HG03571 (cell line): ENCODE results near the gene UNC50.
A peak's percentile ranks its signal among the peaks of the same experiment; 100 is the strongest.
"Not testable (repeated sequence)": the region's sequence is repeated elsewhere in the genome, so short reads cannot be mapped to it uniquely, and the experiment has no call there.

Experiments
- ATAC-seq: cut with Tn5 transposase; IDR thresholded peaks from one replicate; pipeline ENCODE4 v1.9.1; 2021; ENCODE audit not compliant: unreplicated experiment

UNC50 gene

DNA sequence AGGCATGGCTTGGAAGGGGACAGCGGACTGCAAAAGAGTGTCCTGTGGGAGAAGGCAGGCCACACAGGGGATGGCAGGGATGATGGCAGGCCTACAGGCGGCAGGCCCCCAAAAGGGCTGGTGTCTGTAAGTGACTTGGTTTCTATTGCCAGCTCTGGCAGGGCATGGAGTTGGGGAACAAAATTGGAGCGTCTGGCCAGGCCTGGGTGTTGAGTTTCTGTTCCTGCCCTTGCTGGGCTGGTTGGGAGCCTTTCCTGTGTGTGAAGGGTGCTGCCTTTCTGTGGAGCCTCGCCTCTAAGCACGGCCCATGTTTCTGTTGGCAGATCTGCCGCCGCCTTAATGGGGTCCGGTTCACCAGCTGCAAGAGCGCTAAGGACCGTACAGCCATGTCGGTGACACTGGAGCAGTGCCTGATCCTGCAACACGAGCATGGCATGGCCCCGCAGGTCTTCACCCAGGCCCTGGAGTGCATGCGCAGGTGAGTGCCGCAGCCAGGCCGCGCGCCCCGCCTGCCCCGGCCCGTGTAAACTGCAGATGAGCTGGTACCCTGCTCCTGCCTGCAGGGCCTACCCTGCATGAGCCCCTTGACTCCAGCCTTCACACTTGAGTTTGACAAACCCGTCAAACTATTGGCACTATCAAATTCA, 31.6 kb upstream of the UNC50 start:
- no peak for ATAC-seq

DNA sequence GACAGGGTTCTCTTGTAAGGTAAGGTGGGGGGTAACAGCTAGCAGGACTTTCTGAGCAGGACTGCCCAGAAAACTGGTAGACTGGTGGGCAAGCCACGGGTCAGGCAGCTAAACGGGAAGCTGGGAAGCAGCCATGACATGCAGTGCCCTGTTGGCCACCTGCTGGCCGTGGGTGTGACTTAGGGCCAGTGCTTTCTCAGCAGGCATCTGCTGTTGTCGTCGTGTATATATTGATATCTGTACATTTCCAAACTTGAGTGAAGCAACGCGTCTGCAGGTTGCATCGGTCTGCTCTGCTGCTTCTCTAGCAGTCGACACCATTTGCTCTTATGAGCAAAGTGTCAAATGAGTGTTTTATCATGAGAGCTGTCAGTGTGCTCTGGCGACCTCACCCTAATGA, 31.1 kb upstream of the UNC50 start:
- ATAC-seq: no peak

DNA sequence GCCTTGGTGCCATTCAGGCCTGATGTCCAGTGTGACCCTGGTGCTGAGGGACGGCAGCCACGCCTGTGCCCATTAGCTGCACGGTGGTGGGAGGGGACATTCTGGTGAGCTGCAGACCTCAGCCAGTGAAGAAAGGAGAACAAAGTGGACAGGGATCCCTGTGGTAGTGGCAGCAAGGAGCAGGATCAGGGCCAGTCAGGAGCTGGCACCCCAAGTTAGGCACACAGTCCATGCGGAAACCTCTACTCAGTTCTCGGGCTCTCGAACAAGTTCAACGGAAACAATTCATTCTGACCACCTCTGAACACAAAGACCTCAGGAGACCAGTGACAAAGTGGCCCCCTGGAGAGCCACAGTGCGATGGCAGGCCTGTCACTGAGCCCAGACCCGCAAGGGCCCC, 30.2 kb upstream of the UNC50 start:
- ATAC-seq: no peak

DNA sequence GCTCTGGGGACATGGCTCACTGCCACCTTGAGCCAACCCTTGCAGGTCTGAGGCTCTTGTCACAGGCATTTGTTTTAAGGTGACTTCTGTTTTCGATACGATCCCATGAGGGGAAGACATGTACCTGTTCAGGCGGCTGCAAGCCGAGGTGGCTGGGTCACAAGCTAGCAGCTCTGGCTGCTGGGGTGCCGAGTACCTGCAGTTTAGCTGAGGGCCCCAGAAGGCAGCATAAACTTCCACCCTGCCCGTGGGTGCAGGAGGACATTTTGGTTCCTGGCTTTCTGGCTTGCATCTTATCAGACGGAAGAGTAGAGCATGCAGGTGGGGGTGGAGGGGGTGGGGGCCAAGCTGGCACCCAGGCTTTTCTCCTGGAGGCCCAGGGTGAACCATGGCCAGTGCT, 28.5 kb upstream of the UNC50 start:
- ATAC-seq: no peak

DNA sequence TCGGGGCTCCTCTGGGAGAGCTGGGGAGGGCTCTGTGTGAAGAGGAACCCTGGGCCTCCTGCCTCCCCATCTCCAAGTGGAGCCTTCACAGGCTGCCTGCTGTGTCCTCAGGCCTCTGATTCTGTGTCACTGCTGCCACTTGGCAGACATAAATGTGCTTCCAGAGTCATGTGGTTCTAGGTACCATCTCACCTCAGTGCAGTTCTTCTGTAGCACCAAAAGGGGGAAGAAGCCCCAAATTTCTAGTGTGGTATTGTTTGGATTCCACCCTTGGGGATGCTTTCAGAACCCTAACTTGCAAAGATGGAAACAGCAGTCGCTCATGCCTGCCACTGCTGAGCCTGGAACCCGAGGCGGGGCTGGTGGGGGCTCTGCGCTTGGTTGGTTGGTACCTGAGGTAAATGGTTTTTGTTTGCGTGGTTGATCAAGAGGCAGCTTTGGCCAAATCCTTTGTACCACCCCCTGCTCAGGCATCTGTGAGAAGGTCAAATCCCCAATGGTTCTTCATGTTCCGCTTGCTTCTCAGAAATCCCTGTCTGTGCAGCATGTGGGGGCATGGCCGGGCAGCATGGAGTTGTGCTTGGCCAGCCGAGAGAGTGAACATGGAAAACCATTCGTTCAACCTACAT, 27.6 kb upstream of the UNC50 start:
- no peak for ATAC-seq

DNA sequence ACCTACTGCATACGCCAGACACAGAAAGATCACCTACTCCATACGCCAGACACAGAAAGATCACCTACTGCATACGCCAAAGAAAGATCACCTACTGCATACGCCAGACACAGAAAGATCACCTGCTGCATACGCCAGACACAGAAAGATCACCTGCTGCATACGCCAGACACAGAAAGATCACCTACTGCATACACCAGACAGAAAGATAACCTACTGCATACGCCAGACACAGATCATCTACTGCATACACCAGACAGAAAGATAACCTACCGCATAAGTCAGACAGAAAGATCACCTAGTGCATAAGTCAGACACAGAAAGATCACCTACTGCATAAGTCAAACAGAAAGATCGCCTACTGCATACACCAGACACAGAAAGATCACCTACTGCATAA, 25.9 kb upstream of the UNC50 start:
- no peak for ATAC-seq

DNA sequence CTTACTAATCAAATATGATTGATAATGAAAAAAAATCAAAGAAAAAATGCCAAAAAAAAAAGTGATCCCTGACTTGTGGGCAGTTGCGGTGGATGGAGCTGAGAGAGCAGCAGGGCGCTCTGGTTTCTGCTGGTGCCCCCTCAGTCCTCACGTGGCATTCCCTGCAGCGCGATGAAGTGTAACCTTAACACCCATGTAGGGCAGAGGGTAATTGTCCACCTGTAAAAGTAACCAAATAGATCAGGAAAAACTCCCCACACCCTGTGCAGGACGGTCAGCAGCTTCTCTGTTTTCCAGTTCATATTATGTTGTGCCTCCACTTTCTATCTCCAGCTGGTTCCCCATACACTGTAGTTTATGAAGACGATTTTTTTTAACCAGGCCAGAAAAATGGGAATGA, 25.1 kb upstream of the UNC50 start:
- ATAC-seq: no peak

DNA sequence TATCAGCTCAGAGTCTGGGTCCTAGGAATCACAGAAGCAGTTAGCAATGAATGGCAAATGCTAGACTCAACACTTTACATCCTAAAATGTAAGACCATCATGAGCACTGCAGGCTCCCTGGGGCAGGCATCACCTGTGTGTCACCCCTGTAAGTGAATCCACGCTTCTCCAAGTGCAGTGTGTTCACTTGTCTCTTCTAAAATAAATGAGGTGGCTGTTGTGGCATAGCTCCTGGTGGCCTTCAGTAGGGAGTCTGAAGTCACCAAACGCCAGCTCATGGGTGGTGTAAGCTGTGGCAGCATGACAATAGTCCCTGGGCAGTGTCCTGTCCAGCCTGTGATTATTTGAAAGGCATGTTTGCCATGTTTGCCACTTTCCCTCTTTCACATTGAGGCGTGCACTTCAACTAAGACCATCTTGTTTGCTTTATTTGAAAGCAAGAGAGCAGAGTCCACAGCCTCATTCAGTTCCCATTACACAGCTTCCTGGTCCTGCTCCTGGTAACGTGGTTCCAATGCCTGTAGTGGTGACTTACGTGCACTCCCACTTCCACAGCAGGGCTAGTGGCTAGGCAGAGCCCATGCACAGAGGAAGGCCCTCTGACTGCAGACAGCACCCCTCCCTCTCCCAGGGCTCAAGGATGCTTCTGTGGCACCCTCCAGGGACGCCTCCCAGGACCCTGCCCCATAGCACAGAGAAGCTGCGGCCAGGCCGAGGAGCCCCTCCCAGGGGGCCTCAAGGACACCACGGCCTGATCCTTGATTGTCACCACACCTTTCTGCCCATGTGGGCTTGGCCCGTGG, 24.4 kb upstream of the UNC50 start:
- ATAC-seq: no peak

DNA sequence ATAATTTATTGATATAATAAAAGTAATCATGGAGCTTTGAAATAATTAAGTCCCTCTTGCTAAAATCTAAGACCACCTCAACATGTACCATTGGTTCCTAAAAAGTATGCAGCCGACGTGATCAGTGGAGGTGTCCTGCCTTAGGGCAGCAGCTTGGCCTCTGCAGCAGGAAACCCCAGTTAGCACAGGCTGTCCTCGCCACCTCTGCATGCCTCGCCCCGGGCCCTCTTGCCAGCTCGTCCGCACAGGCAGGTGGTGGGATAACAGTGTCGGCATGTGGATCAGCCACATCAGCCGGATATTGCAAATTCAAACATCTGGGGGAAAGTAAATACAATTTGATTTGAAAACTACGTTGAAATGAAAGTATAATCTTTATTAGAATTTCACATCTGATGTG, 23.0 kb upstream of the UNC50 start:
- no peak for ATAC-seq

DNA sequence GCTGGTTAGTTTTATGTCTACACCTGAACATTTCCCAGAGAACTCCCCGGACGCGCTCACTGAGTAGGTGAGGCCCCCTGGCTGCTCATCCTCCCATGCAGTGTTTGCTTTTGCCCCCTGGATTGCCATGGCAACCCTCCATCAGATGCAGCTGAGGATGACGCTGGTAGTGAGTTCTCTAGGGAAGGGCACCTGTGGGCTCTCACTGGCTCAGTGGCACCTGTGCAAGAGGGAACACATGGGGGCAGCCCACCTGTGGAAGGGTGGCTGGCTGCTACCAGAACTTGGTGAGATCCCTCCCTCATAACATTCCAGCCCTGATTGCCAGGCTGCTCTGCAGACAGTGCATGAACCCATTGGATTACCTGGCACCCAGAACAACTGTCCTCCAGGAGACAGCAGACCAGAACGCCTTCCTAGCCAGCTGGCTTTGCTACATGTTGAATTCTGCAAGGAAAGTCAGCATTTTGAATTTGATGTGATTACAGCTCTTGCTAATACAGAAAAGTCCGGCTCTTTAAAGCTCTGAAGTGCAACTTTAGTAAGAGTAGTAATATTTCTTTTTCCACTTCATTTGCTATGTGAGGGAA, 21.7 kb upstream of the UNC50 start:
- ATAC-seq: no peak

DNA sequence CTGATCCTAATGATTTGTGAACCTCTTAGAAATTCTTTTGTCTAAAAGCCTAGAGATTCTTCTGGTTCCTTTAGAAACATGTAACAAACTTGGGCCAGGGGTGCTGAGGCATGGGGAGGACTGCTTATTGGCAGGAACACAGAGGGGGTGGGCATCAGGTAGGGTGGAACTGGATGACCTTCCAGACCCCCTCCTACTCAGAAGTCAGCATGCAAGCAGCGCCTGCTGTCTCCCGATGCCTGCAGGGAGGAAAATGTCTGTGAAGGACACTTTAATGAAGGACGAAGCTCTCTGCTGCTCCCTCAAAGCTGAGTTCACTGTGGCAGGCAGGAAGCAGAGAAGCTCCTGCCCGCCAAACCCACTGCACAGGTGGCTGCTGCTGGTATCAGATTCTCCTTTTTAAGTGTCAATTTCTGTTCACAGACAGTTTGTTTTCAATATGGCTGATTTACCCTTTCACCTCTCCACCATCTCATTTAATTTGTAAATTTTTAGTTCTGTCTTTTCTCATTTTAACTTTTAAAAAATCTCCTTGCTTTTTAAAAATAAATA, 19.4 kb upstream of the UNC50 start:
- no peak for ATAC-seq

DNA sequence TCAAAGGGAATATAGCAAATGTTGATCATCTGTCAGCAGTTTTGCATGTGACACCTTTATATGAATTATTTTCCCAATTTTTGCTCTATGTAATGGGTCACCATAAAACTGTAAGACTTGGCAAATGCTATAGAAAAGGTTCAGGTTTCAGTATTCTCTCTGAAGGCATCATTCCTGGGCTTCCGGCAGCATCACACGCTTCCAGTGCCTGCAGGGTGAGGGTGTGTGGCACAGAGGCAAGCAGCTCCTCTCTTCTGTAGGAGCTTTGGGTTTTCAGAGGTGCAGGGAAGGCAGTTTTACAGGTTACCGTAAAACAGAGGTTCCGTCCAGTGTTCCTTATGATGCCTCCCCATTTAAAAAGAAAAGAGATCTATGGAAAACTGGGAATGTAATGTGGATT, 18.9 kb upstream of the UNC50 start:
- no peak for ATAC-seq

DNA sequence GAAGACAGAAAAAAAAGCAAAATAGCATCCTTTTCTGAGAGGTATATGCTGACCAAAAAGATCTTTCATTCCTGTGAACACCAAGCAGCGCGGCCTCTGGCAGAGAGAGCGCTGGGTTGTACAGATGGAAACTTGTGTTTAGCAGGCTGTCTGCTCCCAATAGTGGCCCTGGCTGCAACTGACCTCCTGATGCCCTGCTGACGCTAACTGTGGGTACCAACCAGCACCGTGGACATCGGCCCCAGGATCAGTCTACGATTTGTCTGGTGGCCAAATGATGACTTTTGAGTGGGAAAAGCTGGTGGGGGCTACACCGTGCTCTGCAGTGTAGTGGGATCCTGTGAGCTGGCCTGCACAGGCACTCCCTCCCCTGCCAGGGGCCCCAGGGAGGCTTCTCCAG, 15.8 kb upstream of the UNC50 start:
- no peak for ATAC-seq

DNA sequence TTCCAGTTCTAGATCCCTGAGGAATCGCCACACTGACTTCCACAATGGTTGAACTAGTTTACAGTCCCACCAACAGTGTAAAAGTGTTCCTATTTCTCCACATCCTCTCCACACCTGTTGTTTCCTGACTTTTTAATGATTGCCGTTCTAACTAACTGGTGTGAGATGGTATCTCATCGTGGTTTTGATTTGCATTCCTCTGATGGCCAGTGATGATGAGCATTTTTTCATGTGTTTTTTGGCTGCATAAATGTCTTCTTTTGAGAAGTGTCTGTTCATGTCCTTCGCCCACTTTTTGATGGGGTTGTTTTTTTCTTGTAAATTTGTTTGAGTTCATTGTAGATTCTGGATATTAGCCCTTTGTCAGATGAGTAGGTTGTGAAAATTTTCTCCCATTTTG, 13.7 kb upstream of the UNC50 start:
- not testable (repeated sequence) for ATAC-seq

DNA sequence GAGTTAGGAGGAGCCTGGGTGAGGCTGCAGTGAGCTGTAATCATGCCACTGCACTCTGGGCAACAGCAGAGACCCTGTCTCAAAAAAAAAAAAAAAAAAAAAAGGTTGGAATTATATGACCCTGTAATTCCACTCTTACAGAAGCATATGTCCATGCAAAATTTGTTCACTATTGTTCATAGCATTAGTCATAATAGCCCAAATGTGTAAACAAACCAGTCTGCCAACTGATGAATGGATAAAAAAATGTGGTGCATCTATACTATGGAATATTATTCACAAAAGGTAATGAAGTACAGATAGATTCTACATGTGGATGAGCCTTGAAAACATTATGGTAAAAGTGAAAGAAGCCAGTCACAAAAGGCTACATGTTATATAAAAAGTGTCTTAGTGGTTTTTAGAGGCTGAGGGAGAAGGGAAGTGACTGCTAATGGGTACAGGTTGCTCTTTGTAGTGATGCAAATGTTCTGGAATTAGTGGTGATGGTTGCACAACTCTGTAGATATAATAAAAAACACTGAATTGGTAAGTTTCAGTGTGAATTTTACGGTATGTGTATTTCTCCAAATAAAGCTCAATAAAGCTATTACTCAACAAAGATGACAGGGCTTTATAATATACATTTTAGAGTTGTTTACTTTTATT, 9.5 kb upstream of the UNC50 start:
- ATAC-seq: no peak

DNA sequence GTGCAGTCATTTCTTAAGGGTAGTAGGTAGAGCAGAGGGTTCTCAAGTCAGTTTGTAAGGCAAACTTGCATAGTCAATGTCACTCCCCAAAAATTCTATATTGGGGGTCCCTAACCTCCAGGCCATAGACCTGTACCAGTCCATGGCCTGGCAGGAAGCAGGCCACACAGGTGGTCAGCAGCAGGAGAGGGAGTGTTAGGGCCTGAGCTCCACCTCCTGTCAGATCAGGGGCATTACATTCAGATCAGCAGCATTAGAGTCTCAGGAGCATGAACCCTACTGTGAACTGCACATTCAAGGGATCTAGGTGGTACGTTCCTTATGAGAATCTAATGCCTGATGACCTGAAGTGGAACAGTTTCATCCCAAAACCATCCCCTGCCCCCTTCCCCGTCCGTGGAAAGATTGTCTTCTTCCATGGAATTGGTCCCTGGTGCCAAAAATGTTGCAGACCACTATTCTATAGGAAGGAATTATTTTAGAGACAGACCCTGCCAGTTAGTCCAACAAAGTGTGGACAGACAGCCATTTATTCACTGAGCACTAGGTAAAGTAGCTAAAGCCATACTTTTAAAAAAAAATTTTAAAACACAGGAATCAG, 6.8 kb upstream of the UNC50 start:
- ATAC-seq: peak; percentile 68

DNA sequence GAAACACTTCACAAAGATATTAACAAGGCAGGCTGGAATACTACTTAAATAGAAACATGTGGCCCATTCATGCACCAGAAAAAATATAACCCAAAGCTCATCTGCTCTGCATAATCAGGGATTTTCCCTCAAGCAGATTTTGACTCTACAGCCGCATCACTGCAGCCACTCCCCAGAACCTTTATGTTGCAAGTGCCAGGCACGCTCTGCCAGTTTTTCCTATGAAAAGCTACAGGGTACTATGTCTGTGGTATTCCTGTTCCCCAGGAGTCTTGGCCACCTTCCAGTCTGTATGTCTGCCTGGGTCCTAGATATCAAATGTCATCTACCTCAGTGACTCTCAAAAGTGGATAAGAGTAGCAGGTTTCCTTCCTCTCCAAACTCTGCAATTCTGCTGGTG, 3.8 kb upstream of the UNC50 start:
- ATAC-seq: no peak

DNA sequence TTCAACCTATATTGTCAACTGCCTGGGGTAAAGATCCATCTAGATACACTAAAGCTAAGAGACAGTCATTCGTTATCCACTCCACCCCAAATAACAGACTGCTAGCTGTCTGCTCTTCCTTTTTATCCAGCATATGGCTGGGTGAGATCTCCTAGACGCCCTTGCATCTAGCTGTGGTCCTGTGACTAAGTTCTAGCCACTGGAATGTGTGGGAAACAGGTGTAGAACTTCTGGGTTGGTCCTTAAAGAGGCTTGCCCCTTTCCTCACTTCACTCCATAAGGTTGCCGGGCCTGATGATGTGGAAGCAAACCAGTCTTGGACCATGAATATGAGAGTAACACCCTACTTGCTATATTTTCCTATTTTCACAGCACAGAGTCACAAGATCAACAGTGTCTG, 3.3 kb upstream of the UNC50 start:
- ATAC-seq: no peak

DNA sequence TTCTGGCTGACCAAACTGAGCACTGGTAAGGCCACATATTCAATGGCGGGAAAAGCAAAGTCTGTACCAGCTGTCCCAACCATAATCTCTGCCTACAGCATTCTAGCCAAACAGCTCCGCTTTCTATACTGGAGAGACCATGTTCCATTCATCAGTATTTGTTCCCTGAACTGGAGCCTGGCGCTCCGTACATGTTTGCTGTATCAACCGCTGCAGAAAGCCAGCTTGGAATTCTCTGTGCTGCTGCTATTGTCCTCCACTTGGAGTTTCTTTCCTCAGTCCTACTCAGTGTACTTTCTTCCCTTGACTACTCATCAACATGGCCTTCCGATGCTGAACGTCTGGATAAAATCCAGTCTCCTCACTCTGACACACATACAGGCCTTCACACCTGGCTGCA, 2.0 kb upstream of the UNC50 start:
- ATAC-seq: no peak

DNA sequence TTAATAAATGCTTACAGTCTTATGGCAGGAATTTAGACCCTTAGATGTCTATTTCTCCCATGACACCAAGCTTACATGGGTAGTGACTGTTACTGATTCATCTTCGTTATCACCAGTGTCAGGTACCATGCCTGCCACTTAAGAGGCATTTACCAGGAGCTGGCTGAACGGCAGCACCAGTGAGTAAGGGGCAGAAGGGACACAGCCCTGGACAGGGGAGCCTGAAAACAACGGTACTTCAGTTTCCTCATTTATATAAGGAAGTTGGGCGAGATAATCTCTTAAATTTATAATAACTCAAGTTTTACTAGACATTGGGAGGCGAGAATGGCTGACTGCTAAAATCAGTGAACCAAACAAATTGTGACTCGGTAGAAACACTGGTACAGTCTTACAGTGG, 1.3 kb upstream of the UNC50 start:
- no peak for ATAC-seq

DNA sequence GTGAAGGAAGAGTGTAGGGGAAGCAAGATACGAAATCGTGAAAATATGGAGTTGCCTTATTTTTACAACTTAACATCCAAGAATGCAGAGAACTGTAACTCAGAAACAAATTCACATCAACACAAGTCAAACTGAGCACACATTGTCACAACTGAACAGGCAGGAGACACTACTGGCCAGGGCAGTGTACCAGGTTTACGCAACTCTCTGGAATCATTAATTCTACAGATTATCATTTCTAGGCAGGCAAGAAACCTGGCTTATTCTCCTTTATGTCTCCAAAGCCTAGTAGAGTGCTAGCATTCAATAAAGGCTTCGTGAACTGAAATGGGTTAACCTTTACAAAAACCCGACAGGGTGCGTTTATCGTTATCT, 661 bp upstream of the UNC50 start:
- no peak for ATAC-seq
